ENCODE data around the gene SDC4.

GRCh38 chr20:45289942-45290676, 58.1 kb downstream of the SDC4 start:
- TF ChIP-seq CTCF (IDR thresholded peaks at IDR 0.05) (no peak), POLR2A (IDR thresholded peaks at IDR 0.05) (no peak)
